ENCODE data around the gene ZBTB1.

DNA sequence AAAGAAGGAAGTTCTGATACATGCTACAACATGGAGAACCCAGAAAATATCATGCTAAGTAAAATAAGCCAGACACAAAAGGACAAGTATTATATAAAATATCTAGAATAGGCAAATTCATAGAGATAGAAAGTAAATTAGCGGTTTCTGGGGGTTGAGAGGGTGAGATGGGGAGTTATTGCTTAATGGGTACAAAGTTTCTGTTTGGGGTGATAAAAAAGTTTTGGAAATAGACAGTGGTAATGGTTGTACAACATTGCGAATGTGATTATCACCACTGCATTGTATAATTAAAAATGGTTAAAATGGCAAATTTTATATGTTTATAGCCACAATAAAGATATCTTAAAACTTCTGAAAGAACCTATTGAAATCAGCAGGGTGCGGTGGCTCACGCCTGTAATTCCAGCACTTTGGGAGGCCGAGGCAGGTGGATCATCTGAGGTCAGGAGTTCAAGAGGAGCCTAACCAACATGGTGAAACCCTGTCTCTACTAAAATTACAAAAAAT is 15.9 kb upstream of the ZBTB1 start:
- TF ChIP-seq, protein P1, sequence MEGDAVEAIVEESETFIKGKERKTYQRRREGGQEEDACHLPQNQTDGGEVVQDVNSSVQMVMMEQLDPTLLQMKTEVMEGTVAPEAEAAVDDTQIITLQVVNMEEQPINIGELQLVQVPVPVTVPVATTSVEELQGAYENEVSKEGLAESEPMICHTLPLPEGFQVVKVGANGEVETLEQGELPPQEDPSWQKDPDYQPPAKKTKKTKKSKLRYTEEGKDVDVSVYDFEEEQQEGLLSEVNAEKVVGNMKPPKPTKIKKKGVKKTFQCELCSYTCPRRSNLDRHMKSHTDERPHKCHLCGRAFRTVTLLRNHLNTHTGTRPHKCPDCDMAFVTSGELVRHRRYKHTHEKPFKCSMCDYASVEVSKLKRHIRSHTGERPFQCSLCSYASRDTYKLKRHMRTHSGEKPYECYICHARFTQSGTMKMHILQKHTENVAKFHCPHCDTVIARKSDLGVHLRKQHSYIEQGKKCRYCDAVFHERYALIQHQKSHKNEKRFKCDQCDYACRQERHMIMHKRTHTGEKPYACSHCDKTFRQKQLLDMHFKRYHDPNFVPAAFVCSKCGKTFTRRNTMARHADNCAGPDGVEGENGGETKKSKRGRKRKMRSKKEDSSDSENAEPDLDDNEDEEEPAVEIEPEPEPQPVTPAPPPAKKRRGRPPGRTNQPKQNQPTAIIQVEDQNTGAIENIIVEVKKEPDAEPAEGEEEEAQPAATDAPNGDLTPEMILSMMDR (IDR thresholded peaks at IDR 0.05) = no peak
- no peak for TF ChIP-seq POLR2A (IDR thresholded peaks at IDR 0.05)

Measured in breast epithelium (tissue), 3 donors.